CD4-positive, alpha-beta T cell treated with Interleukin-6 at 100 ng/mL for 8 hours (primary cell): ENCODE results near the gene RUFY1.
"Not testable (repeated sequence)": the region's sequence is repeated elsewhere in the genome, so short reads cannot be mapped to it uniquely, and the experiment has no call there.

ENCODE experiments used
- DNase-seq: peaks from one replicate; pipeline ENCODE4 v3.0.0-alpha.2; 2020; ENCODE audit warnings: mixed read lengths, low spot score

RUFY1 gene

GRCh38 chr5:179542170-179542569 lies 8.2 kb upstream of the RUFY1 start:
- DNase-seq = no peak

- DNase-seq = not testable (repeated sequence)
Measured at GRCh38 chr5:179543275-179543674, 7.1 kb upstream of the RUFY1 start.

DNA sequence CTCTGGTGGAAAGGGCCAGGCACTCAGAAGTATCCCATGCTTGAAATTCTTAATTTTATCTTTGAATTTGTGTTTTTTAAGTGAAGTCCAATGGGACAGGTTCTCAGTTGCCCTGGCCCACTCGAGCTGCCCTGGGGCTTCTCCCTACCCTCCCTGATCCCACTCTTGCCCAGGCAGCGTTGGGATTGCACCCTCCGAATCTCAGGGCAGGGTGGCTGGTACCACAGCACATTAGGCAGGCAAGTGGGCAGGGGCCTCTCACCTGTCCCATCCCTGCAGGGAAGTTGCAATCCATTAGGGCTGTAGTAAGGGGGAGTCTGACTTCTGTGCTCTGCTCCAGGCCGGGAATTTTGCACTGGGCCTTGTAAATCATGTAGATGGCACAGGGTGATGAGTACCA lies 2.7 kb downstream of the RUFY1 start:
- DNase-seq = no peak

- no peak for DNase-seq
Measured at GRCh38 chr5:179553875-179554274, 3.5 kb downstream of the RUFY1 start.

DNA sequence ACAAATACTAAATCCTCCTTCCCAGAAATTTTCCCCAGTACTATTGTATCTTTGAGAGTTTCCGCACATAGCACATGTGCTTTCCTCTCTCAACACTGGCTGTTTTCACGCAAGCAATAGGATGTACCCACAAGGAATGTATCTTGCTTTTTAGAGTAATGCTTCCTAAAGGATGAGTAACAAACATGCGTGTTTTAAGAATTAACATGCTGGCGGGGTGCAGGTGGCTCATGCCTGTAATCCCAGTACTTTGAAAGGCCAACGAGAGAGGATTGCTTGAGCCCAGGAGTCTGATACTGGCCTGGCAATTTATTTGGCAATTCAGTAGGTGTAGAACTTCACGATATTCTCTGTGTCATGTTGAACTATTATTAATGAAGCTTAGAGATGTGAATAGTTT lies 4.6 kb downstream of the RUFY1 start:
- DNase-seq = no peak

DNA sequence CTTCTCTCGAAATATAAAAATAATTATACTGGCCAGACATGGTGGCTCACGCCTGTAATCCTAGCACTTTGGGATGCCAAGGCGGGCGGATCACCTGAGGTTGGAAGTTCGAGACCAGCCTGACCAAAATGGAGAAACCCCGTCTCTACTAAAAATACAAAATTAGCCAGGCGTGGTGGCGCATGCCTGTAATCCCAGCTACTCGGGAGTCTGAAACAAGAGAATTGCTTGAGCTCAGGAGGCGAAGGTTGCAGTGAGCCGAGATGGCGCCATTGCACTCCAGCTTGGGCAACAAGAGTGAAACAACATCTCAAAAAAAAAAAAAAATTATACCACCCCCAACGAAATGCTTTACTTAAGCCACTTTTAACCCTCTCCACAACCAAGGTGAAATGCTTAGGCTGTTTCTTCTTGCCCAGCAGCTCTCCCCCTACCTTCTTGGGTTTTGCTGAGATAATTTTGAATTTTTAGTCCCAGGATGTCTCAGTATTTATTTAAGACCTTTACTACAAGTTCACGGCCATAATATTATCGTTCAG lies 8.0 kb downstream of the RUFY1 start:
- not testable (repeated sequence) for DNase-seq

DNA sequence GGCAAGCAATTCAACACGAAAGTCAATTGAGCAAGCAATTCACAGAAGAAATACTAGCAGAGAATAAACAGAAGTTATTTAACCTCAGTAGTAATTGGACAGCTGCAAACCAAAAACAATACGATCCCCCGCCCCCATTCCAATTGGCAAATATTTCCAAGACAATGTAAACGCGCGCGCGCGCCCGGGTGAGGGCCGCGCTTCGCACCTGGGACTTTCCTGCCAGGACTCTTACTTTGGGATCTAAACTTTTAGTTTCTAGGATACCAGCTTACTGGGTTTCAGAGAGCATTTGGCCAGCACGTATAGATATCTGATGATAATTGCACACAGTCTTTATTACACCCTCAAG lies 8.6 kb downstream of the RUFY1 start:
- DNase-seq = no peak

GRCh38 chr5:179559284-179560252 lies 9.2 kb downstream of the RUFY1 start:
- DNase-seq = peak; percentile 95

- no peak for DNase-seq
Measured at GRCh38 chr5:179564526-179564925, 14.2 kb downstream of the RUFY1 start.

DNA sequence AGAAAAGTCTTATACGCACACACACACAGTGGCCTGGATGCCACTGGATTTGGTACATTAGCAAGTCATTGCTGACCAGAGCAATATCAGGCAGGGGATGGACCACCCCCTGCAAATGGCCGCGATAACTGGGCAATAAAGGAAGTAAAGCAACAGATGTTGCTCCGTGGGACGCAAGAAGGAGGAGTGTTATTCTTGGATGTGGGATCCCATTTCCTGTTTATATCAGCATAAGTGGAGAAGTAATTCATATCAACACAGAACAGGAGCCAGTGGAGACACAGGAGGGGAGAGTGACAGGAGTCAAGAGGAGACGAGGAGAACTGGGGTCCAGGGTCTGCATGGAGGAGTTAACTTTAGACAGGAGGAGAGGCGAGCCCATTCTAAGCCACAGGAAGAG lies 18.4 kb downstream of the RUFY1 start:
- no peak for DNase-seq

GRCh38 chr5:179572386-179572785 lies 22.0 kb downstream of the RUFY1 start:
- no peak for DNase-seq

DNA sequence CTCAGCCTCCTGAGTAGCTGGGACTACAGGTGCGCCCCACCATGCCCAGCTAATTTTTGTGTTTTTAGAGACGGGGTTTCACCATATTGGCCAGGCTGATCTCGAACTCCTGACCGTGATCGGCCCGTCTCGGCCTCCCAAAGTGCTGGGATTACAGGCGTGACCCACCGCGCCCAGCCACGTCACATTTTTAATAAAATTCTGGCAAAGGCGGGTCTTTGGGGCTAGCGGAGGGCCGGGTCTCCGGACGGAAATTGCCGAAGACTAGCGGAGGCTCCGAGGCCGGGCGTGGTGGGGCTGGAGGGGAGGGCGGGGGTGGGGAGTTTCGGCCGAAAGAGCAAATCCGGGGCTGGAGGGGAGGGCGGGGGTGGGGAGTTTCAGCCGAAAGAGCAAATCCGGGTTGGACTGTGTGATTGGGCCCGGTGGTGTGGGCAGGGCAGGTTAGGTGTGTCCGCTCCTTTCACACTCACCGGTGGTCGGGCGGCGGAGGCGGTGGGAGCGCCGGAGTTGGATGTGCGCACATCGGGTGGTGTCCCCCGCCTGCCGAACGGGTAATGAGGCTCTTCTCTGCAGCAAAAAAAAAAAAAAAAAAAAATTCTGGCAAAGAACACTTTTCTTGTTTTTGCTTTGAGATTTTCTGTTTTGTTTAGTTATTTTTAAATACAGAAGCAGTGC lies 27.1 kb downstream of the RUFY1 start:
- no peak for DNase-seq

- no peak for DNase-seq
Measured at GRCh38 chr5:179585941-179586401, 35.6 kb downstream of the RUFY1 start.

DNA sequence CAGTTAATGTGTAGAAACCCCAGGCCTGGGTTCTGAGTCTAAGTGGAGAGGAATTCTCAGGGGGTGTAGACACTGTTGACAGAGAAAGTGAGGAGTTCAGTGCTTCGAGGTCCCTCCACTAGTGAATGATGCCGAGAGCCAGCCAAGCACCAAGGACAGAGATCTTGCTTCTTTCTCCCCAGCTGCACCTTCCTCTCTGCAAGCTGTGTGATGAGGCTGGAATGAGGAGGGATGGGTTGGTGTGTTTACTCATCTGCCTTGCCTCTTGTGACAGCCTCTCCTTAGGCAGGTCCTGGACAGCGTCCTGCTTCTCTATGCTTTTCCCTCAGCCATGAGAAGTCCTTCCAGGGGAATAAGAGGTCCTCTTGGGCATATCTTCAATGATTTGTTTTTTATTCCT lies 37.8 kb downstream of the RUFY1 start:
- no peak for DNase-seq

DNA sequence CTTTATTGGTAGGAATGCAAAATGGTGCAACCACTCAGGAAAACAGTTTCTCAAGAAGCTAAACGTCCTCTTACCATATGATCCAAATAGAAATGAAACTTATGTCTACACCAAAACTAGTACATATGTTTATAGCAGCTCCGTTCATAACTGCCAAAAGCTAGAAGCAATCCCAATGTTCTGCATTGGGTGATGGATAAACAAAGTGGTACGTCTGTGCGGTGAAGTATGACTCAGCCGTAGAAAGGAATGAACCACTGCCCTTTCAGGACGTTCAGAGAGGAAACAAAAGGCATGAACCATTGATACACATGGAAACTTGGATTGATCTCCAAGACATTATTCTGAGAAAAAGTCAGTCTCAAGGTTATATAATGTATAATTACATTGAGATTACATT lies 45.6 kb downstream of the RUFY1 start:
- no peak for DNase-seq

- DNase-seq = no peak
Measured at GRCh38 chr5:179596421-179596820, 46.1 kb downstream of the RUFY1 start.

GRCh38 chr5:179599100-179599499 lies 48.7 kb downstream of the RUFY1 start:
- no peak for DNase-seq

DNA sequence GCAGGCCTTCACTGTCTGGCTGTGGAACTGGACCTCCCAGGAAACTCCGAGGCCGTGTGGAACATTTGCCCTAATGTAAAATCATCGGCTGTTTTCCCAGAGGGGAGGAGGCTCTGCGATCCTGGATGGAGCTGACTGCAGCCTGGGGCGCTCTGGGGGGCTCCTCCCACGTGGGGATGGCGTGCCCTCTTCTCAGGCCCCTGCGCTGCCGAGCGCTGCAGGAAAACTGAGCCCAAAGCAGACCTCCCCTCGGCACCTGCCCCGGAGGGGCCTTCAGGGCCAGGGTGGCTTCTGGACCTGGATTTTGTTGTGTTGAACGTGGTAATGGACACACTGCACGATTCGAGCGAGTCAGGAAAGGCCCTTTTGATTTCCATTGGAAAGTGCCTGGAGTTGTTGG lies 49.2 kb downstream of the RUFY1 start:
- DNase-seq = no peak

DNA sequence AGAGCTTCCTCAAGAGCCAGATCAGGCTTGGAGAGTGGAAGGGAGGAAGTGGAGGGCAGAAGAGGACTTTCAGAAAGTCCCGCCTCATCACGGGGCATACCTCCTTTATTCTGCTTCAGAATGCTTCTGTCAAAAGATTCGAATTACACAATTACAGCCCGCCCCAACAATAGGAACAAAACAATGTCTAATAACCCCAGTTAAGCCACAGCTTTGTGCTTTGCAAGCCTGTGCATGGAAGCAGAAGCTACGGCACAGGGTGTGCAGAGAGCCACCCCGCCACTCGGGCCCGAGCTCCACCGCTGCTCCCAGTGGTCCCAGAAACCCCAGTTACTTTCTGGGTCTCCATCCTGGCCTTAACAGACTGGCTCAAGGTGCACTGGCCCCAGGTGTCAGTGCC lies 49.6 kb downstream of the RUFY1 start:
- DNase-seq = no peak

GRCh38 chr5:179601871-179602625 lies 51.7 kb downstream of the RUFY1 start:
- no peak for DNase-seq

DNA sequence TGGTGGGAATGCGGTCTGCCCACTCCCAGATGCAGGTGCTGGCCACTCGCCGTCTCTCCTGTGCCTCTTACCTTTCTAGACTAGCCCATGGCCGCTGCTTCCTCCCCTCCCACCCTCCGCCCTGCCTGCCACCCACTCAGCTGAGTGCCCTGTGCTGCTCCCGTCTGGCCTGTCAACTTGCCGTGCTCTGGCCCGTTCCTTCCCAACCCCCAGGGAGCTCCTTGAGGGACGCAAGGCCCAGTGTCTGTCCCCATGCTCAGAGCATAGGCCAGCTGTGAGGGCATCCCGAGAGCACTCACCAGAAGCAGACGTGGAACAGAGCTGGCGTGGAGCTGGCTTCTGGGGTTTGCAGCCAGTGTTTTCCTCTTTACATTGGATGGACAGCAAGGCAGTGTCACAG lies 53.0 kb downstream of the RUFY1 start:
- DNase-seq = no peak
